HG03045 (cell line): ENCODE results near the gene YPEL1.
"Not testable (repeated sequence)": the region's sequence is repeated elsewhere in the genome, so short reads cannot be mapped to it uniquely, and the experiment has no call there.

Experiments
- ATAC-seq: cut with Tn5 transposase; IDR thresholded peaks from one replicate; pipeline ENCODE4 v1.9.1; 2021; ENCODE audit warnings: mild to moderate bottlenecking, moderate library complexity; ENCODE audit not compliant: unreplicated experiment

Gene YPEL1

DNA sequence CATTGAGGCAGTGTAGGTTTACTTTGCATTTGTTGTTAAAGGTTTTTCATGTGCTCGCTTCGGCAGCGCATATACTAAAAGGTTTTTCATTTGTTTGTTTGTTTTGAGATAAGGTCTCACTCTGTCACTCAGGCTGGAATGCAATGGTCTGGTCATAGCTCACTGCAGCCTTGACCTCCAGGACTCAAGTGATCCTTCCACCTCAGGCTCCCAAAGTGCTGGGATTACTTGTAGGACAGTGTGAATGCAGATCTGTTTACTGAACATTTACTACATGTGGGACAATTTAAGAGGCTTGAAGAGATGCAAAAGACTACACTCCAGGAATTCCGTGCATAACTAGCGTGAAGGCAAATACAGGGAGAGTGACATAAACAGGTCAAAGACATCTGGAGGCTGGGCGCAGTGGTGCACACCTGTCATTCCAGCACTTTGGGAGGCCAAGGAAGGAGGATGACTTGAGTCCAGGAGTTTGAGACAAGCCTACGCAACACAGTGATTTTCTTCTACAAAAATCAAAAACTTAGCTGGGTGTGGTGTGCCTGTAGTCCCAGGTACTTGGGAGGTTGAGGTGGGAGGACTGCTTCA, 34.1 kb downstream of the YPEL1 start:
- no peak for ATAC-seq

DNA sequence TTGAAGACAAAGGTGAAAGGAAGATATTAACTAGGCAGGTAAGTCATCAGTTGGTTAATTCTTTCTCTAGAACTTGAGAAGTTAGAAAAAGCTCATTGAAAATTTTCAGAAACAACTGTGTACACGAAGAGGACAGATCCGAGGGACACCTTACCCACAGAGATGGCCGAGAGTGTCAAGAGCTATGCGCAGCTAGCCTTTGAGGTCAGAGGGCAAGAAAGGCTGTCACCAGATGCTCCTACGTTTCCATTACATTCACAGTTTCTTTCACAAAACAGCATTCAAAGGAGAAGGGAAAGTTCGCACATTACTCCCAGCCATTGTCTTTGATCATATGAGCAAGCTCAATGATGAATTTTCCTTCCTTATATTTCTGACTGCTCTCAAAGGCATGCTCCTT, 34.8 kb downstream of the YPEL1 start:
- ATAC-seq: no peak

DNA sequence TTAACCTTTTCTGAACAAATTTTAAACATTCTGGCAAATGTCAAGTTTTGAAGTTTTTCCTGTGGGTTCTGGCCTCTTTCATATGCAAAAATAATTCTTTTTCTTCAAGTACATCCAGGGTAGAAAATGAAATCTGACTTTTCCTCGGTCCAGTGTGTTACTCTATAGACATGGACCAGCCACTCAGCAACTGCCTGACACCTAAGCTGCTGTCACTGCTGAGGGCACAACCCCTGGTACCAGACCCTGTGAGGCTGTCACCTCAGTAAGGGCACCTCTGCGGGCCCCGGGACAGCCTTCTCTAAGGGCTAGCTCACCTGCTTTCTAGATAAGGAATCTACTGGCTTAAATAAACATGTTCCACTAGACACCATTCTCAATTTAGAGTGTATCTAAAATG, 36.0 kb downstream of the YPEL1 start:
- no peak for ATAC-seq

DNA sequence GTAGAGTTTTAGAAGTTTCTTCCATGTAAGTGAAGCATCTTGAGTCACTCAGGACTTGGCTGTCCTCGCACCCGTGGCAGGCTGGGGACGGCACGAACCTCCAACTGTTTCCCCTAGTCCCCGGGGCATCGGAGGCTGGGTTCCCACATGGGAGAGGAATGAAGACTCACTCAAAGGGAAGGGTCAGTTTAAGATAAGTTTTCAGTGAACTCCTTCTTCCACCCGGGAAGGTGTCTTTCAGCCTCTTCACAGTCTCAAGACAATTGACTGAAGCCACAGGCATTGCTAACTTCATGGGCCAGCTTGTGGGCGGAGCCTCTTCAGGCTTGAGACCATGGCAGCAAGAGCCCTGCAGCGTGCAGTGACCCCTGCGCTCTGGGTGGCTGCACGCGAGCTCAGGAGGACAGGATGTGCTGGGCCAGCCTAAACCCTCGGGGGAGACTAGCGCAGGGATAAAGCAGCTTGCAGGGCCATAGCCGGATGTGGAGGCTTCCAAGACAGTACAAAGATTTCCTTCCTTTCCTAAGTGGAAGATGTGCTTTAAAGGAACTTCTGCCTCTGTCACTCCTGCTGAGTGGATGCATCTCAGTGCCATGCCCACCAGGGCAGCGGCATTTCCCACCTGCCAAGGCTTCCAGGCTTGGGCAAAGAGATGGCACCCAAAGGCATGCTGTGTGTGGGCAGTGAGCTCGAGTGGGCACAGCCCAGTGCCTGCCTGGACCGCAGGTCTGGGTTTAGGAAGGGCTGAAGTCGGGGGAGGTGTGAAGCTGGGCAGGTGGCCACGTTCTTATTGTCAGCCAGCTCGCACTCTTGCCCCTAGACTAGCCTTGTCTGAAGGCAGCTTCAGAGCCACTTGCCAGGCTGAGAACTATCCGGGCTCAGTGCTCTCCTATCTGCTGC, 36.9 kb downstream of the YPEL1 start:
- no peak for ATAC-seq

DNA sequence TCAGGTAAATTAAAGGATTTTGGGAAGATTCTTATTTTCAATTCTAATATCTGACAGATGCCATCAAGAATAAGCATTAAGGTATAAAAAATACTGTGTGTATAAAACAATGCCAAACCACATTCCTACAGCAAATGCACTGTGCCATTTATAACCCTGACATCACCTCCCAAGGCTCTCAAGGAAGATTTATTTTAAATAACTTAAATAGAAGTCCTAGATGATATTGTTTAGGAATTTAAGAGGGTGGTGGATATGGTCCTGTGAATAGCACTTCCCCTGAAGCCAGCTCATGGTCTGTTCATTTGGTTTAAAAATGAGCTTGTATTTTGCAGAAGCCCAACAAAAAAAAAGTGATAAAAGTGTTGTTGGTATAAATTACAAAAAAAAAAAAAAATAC, 37.7 kb downstream of the YPEL1 start:
- ATAC-seq: no peak

DNA sequence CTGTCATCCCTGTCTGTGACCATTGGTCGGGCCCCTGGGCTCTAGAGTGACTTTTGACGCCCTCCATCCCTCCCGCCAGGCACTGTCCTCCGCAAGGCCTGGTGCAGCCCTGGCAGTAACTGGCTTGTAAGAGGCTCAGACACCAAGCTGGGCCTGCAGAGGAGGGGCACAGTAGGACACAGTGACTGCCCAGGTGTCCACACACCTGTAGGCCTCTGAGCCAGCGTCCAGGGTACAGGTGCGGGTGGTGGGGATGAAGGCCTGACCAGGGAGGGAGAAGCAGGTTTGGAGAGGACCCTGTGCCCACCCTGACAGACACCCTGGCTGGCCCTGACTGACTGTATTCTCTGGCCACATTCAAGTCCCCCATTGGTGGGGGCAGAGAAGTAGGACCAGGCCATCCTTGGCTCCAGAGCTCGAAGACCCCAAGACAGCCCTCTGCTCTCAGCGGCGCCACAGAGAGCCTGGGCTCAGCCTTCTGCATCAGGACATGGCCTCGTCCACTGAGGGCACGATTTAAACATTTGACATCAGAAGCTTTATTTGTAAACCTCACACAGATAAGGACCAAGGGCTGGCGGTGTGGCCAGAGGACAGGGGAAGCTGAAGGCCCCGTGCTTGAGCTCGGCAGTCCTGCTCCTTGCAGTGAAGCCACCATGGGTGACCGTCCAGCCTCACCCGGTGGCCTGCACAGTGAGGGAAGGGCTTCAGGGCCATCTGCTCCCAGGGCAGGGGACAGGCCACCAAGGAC, 38.4 kb downstream of the YPEL1 start:
- no peak for ATAC-seq

DNA sequence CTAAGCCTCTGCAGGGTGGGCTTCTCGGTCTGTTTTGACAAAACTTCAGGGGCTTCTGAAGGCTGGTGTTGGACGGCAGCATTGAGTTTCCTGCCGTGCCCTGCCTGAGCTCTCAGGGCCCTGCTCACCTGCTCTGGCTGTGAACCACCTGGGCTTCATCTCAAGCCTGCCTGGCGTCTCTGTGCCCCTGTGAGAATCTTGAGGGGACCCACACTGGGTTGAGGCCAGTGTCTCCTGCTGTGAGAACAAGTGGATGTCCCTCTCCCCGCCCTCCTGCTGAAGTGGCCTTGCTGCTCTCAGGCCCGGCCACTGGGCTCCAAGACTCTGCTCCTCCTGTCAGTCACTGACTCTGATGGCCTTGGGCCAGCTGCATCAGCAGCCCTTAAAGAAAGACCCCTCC, 39.5 kb downstream of the YPEL1 start:
- no peak for ATAC-seq

DNA sequence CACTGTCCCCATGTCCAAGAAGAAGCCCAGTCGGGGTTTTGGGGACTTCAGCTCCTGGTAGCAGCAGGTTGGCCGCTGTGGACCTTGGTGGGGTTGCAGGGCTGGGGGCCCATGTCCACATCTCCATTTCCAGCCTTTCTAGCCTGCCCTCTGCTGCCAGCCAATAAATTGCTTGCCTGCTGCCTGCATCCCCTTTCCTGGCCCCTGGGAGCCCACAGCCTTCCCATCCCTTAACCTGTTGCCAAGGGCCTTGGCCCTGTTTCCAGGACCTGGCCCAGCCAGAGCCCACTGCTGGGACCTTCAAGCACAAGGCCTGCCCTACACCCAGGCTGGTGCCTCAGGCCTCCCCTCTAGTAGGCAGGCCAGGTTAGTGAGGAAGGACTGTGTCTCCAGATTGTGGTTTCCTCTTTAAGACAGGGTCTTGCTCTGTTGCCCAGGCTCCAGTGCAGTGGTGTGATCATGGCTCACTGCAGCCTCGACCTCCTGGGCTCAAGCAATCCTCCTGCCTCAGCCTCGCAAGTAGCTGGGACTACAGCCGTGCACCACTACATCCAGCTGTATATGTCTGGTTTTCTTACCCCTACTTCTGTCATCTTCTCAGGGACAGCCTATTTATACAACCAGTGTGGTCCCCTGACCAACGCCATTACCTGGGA, 40.0 kb downstream of the YPEL1 start:
- no peak for ATAC-seq

DNA sequence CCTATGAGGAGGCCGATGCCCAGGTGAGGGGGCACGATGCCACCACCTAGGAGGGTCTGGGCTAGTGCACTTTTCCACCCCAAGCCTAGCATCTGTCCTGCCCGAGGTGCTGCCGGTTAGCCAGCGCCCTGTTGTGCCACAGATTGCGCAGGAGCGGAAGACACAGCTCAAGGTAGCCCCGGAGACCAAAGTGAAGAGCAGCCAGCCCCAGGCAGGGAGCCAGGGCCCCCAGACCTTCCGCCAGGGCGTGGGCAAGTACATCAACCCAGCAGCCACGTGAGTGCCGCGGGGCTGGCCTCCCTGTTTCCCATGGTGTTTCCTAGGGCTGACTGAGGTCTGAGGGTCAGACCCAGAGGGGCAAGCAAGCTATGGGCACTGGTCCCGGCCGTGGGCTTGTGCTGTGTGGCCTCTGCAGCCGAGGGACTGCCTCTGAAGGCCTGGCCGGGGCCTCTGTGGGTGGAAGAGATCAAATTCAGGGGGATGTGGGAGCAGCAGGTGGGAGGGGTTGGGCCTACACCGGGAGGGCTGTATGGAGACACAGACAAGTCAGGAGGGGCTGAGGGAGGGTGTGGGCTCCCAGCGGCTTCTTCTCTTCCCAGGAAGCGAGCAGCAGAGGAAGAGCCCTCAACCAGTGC, 40.7 kb downstream of the YPEL1 start:
- no peak for ATAC-seq

DNA sequence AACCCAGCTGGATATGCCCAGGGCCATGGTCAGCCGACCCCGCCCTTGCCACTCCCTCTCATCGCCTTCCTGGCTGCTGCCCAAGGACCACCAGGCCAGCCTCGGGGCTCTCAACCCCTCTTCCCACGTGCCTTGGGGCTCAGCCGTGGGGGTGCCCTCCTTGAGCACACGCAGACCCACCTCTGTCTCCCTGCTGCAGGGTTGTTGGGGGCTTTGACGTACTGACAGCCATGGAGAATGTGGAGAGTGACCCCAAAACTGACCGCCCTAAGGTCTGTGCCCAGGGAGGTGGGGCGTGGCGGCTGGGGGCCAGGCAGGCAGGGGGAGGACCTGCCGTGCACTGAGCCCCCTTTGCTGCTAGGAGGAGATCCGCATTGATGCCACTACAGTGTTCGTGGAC, 41.2 kb downstream of the YPEL1 start:
- no peak for ATAC-seq

DNA sequence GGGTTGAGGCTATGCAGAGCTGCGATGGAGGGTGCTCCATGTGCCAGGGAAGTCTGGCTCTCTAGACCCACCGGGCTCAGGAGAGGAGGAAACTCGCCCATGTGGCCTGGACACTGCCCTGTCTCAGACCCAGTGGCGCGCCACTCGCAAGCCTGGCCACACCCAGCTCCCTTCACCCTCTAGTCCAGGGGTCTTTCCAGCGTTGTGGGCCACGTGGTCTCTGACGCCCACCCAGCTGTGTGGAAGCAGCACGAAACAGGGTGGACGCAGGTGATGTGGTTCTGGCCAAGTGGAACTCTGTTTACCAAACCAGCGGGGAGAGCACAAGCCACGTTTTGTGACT, 41.6 kb downstream of the YPEL1 start:
- ATAC-seq: no peak

DNA sequence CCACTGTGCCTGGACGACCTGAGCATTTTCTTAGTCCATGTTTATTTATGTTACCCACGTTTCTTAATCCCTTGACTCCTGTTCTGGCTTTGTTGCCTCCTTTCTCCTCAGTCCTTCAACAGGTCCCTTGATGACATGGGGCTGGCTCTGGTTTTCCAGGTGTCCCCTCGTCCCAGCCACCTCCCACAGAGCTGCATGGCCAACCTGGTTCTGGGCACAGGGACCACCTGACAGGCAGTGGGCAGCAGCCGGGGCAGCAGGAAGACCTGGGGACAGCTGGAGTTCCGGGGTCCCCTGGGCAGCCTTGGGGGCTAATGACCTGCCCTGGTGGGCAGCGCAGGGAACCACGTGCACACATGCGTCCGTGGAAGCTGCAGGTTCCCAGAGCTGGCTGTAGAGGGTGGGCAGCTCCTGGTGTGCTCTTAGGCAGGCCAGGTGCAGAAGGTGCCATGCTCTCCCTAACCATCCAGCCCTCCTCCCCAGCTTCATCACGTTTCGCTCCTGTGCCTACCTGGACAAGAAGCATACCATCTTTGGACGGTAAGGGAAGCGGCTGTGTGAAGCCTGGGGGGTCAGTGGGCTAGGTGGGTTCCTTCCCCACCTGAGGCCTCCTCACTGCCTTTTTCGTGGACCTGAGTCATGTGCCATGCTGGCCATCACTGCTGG, 42.1 kb downstream of the YPEL1 start:
- no peak for ATAC-seq

DNA sequence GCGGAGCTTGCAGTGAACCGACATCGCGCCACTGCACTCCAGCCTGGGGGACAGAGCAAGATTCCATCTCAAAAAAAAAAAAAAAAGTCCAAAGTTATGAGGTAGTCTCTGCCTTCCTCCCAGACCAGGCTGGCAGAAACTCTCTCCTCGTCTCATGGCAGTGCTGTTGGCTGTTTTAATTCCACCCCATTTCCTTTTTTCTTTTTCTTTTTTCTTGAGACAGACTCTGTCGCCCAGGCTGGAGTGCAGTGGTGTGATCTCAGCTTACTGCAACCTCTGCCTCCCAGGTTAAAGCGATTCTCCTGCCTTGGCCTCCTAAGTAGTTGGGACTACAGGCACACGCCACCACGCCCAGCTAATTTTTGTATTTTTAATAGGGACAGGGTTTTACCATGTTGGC, 42.7 kb downstream of the YPEL1 start:
- ATAC-seq: not testable (repeated sequence)

DNA sequence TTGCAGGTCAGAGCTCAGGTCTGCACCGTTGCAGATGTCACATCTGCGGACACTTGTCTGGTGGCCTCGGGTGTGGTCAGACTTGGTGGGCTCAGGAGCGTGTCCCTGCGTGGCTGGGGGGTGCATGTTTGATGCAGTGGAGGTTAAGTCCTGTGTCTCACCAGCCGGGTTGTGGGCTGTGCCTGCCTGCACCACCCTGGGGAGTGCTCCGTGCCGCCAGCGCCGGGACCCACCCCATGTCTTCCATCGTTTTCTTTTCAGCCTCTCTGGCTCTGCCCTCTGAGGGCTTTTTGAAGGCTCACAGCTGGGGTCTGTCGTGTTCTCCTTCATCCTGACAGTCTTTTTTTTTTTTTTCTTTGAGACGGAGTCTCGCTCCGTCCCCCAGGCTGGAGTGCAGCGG, 43.8 kb downstream of the YPEL1 start:
- no peak for ATAC-seq

DNA sequence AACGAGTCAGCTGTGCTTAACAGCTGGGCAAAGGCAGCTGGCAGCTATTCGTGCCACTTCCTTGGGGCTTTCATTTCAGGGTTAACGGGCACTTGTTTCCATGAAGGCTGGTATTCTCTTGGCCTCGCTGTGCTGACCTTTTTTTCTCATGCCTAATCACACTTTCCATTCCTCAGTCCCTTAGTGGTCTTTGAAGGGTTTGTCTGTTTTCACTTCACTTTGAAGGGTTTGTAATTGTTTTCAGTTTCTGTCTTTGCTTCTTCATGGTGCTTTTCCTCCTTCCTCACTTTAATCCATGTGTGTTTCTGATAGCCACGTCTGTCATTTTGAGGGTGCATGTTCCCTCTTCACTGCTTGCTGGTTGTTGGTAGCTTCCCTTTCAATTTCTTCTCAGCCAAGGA, 45.2 kb downstream of the YPEL1 start:
- no peak for ATAC-seq

DNA sequence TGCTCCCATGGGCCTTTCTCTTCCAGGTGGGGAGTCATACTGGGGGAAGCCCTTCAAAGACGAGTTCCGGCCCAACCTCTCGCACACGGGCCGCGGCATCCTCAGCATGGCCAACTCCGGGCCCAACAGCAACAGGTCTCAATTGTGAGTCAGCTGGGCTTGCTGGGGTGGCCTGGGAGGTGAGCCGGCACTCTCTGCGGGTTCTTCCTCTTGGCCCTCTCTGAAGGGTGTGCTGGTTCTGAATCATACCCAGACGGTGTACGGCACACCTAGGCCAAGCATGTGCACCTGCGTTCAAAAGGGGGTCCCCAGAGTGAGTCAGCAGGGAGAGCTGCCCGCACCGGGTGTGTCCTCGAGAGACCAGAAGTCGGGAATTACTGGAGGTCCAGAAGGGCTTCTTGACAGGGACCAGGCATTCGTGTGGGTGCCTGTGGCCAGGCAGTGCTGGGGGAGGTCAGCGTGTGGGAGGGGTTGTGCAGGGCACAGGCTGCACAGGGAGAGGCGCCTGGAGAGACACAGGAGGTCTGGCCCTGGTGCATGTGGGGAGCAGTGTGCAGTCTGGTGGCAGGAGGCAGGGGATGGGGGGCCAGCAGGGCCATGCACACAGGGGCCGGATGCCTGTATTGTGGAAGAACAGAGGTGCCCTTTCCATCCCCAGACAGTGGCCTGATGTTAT, 46.8 kb downstream of the YPEL1 start:
- ATAC-seq: no peak

DNA sequence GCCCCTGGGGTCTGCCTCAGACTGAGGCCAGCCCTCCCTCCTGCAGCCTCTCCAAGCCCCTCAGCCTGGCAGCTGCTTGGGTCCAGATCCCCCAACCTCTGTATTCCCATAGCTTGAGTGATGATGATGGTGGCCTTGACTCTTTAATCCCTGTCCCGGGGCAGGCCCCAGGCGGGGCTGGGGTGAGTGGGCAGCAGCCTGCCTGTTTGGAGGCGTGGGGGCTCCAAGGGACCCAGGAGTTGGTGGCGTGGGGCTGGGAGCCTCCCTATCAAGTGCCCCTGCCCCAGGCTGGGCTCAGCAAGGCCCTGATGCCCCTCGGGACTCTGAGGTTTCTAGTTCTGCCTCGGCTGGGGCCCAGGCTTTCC, 47.3 kb downstream of the YPEL1 start:
- ATAC-seq: no peak

DNA sequence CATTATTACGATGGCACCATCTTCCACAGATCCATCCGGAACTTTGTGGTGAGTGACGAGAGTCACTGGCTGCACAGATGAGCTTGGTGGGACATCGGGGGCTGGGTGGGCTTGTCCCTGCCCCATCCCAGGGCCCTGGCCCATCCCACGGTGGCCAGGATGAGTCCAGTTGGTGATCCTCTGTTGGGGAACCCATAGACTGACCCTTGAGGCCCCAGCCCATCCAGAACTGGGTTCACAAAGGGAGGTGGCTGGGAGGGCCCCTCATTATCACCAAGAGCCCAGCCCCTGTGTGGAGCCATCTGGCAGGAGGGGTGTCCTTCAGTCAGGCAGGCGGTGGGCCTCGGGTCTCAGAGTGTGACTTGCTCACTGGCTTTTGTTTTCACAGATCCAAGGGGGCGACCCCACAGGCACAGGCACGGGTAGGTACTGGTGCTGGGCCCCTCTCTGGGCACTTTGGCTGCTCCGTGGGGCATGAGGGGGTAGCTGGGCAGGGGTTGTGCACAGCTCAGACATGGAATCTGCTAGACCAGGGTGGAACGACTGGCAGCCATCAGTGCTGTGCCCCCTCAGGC, 47.8 kb downstream of the YPEL1 start:
- no peak for ATAC-seq

DNA sequence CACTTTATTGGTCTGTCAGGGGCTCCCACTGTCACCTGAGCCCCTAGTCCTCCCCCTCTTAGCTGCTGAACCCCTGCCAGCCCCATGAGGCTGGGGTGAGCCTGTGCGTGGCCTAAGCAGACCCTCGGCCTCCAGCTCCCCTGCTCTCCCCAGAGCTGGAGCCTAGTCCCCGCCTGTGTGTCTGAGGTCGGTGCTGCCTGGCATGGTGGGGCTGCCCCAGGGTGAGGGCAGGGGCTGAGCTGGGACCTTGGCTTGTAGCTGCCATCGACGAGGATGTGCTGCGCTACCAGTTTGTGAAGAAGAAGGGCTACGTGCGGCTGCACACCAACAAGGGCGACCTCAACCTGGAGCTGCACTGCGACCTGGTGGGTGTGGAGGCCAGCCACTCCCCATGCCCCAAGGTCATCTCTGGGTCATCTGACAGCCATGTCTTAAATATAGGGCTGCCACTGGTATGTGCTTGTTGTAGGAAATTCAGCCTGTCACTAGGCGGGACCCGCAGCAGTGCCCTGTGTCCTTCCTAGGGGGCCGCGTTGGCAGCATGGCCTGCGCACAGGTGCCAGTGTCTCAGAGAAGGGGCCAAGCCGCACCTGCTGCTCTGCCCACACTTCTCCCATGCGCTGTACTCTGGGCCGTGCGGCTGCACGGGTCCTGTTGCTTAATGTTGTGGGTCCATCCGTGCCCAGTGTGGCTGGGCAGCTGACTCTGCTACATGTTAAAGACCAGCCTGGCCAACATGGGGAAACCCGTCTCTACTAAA, 48.8 kb downstream of the YPEL1 start:
- no peak for ATAC-seq
